ENCODE data around the gene HOPX. TPM values are rescaled to one million over a fixed set of nuclear protein-coding genes. Genes with fewer than 3 reads are reported as not detected.

Gene HOPX
- total and polyA plus RNA-seq, 2 experiments from 2014 or later: not detected

DNA sequence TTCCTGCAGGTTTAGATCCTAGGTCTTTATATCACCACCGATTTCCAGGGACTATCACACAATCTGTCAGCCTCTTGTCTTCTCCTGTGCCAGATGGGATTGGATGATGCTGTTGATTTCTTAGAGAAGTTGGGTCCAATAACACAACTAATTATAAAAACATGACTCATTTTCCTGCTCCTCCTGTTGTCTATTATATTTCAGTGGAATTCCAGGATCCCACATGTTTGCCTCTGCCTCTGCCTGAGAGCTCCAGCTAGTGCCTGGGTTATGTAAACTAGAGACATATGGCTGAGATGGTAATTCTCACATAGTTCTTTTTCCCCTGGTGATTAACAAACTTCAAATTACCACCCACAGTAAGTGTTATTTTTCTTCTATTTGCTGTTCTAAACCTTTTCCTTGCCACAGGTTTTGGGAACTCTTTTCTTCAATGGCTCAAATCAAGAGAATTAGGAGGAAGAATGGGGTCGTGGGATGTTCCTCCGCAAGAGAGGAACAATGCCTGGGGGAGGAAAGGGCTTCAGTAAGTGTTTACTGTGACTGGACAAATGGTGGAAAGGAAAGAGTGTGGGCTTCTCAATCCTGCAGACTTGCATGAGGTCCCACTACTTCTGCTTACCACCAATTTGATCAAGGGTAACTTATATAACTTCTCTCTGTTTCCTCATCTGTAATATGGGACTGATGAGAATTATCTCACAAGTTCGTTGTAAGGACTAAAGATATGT is 3.4 kb upstream of the HOPX start (continued):
- TF ChIP-seq ZNF462 (CRISPR knock-in tag; IDR thresholded peaks at IDR 0.05): no peak
- TF ChIP-seq, protein P1, sequence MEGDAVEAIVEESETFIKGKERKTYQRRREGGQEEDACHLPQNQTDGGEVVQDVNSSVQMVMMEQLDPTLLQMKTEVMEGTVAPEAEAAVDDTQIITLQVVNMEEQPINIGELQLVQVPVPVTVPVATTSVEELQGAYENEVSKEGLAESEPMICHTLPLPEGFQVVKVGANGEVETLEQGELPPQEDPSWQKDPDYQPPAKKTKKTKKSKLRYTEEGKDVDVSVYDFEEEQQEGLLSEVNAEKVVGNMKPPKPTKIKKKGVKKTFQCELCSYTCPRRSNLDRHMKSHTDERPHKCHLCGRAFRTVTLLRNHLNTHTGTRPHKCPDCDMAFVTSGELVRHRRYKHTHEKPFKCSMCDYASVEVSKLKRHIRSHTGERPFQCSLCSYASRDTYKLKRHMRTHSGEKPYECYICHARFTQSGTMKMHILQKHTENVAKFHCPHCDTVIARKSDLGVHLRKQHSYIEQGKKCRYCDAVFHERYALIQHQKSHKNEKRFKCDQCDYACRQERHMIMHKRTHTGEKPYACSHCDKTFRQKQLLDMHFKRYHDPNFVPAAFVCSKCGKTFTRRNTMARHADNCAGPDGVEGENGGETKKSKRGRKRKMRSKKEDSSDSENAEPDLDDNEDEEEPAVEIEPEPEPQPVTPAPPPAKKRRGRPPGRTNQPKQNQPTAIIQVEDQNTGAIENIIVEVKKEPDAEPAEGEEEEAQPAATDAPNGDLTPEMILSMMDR (conservative IDR thresholded peaks at IDR 0.05; ENCODE audit: low read depth in 2 of 2): no peak
- TF ChIP-seq EZH2 (IDR thresholded peaks at IDR 0.05; ENCODE audit: low read depth, unreplicated experiment): no peak
- no peak for TF ChIP-seq ZNF331 (CRISPR knock-in tag; IDR thresholded peaks at IDR 0.05; ENCODE audit: low read depth)
- no peak for TF ChIP-seq JUNB (IDR thresholded peaks at IDR 0.05; ENCODE audit: unreplicated experiment)
- TF ChIP-seq, protein P2, sequence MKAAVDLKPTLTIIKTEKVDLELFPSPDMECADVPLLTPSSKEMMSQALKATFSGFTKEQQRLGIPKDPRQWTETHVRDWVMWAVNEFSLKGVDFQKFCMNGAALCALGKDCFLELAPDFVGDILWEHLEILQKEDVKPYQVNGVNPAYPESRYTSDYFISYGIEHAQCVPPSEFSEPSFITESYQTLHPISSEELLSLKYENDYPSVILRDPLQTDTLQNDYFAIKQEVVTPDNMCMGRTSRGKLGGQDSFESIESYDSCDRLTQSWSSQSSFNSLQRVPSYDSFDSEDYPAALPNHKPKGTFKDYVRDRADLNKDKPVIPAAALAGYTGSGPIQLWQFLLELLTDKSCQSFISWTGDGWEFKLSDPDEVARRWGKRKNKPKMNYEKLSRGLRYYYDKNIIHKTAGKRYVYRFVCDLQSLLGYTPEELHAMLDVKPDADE (IDR thresholded peaks at IDR 0.05): no peak
- TF ChIP-seq EZH2phosphoT487 (IDR thresholded peaks at IDR 0.05; ENCODE audit: unreplicated experiment): no peak
